Measurements from ENCODE around the gene ACSS2.

- TF ChIP-seq, protein P1, sequence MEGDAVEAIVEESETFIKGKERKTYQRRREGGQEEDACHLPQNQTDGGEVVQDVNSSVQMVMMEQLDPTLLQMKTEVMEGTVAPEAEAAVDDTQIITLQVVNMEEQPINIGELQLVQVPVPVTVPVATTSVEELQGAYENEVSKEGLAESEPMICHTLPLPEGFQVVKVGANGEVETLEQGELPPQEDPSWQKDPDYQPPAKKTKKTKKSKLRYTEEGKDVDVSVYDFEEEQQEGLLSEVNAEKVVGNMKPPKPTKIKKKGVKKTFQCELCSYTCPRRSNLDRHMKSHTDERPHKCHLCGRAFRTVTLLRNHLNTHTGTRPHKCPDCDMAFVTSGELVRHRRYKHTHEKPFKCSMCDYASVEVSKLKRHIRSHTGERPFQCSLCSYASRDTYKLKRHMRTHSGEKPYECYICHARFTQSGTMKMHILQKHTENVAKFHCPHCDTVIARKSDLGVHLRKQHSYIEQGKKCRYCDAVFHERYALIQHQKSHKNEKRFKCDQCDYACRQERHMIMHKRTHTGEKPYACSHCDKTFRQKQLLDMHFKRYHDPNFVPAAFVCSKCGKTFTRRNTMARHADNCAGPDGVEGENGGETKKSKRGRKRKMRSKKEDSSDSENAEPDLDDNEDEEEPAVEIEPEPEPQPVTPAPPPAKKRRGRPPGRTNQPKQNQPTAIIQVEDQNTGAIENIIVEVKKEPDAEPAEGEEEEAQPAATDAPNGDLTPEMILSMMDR (conservative IDR thresholded peaks at IDR 0.05; ENCODE audit: low read depth in 2 of 2) = no peak
- TF ChIP-seq STAT1 (IDR thresholded peaks at IDR 0.05; ENCODE audit: unreplicated experiment) = no peak
- no peak for TF ChIP-seq EZH2phosphoT487 (IDR thresholded peaks at IDR 0.05; ENCODE audit: unreplicated experiment)
- TF ChIP-seq, protein P2, sequence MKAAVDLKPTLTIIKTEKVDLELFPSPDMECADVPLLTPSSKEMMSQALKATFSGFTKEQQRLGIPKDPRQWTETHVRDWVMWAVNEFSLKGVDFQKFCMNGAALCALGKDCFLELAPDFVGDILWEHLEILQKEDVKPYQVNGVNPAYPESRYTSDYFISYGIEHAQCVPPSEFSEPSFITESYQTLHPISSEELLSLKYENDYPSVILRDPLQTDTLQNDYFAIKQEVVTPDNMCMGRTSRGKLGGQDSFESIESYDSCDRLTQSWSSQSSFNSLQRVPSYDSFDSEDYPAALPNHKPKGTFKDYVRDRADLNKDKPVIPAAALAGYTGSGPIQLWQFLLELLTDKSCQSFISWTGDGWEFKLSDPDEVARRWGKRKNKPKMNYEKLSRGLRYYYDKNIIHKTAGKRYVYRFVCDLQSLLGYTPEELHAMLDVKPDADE (IDR thresholded peaks at IDR 0.05) = no peak
- TF ChIP-seq REST (IDR thresholded peaks at IDR 0.05; ENCODE audit: unreplicated experiment) = no peak
- no peak for TF ChIP-seq CREB1 (CRISPR knock-in tag; IDR thresholded peaks at IDR 0.05; ENCODE audit: low read depth)
- TF ChIP-seq EZH2 (IDR thresholded peaks at IDR 0.05; ENCODE audit: low read depth, unreplicated experiment) = no peak
- TF ChIP-seq JUNB (IDR thresholded peaks at IDR 0.05; ENCODE audit: unreplicated experiment) = no peak
- no peak for TF ChIP-seq ZNF331 (CRISPR knock-in tag; IDR thresholded peaks at IDR 0.05; ENCODE audit: low read depth)
These were observed 49.6 kb downstream of the ACSS2 start for GRCh38 chr20:34925981-34926380.

All from GM23338 (cell line).